ENCODE results near the gene SEMA3F.

Gene SEMA3F

DNA sequence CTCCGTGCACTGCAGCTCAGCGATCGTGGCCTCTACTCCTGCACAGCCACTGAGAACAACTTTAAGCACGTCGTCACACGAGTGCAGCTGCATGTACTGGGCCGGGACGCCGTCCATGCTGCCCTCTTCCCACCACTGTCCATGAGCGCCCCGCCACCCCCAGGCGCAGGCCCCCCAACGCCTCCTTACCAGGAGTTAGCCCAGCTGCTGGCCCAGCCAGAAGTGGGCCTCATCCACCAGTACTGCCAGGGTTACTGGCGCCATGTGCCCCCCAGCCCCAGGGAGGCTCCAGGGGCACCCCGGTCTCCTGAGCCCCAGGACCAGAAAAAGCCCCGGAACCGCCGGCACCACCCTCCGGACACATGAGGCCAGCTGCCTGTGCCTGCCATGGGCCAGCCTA lies 32.6 kb downstream of the SEMA3F start:
- Histone ChIP-seq H3K27me3 (peaks cover 3% of the 10 kb centered on the region), H3K36me3 (no peaks in the 10 kb centered on the region), H3K27ac (no peak overlapping the region), H3K4me1 (ENCODE audit: control insufficient read depth in 1 of 2, insufficient read depth in 1 of 2, low read depth in 1 of 2, low read length in 1 of 2) (no peaks in the 10 kb centered on the region), H3K9me3 (no peaks in the 10 kb centered on the region), H3K4me3 (ENCODE audit: low read depth in 1 of 2, low read length in 1 of 2) (no peak overlapping the region)
- TF ChIP-seq, protein P1, sequence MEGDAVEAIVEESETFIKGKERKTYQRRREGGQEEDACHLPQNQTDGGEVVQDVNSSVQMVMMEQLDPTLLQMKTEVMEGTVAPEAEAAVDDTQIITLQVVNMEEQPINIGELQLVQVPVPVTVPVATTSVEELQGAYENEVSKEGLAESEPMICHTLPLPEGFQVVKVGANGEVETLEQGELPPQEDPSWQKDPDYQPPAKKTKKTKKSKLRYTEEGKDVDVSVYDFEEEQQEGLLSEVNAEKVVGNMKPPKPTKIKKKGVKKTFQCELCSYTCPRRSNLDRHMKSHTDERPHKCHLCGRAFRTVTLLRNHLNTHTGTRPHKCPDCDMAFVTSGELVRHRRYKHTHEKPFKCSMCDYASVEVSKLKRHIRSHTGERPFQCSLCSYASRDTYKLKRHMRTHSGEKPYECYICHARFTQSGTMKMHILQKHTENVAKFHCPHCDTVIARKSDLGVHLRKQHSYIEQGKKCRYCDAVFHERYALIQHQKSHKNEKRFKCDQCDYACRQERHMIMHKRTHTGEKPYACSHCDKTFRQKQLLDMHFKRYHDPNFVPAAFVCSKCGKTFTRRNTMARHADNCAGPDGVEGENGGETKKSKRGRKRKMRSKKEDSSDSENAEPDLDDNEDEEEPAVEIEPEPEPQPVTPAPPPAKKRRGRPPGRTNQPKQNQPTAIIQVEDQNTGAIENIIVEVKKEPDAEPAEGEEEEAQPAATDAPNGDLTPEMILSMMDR (IDR thresholded peaks at IDR 0.05) = no peak

DNA sequence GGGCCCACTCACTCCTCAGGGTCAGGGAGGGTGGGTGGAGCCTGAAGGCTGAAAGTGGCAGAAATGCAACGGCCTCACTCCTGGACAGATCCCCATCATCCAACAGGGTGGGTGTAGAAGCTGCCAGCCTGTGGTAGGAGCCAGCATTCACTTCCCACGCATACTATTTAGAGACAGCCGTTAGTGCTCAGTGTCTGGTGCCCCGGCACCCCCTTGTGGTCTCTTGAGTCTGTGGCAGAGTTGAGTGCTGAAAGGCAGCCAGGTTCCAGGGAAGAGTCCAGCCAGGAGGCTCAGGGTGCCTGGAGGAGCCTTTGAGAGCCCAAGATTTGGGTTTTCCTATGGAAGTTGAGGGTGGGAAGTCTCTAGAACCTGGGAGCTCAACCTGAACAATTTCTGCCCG lies 34.1 kb downstream of the SEMA3F start:
- H3K36me3 ChIP-seq = no peaks in the 10 kb centered on the region
- no peak overlapping the region for H3K4me3 ChIP-seq (ENCODE audit: low read depth in 1 of 2, low read length in 1 of 2)
- TF ChIP-seq, protein P1 (IDR thresholded peaks at IDR 0.05) = no peak
- H3K27me3 ChIP-seq = peaks cover 19% of the 10 kb centered on the region
- no peak overlapping the region for H3K27ac ChIP-seq
- H3K4me1 ChIP-seq (ENCODE audit: control insufficient read depth in 1 of 2, insufficient read depth in 1 of 2, low read depth in 1 of 2, low read length in 1 of 2) = peaks cover 1 to 6% of the 10 kb centered on the region in 2 experiments
- H3K9me3 ChIP-seq = no peaks in the 10 kb centered on the region

DNA sequence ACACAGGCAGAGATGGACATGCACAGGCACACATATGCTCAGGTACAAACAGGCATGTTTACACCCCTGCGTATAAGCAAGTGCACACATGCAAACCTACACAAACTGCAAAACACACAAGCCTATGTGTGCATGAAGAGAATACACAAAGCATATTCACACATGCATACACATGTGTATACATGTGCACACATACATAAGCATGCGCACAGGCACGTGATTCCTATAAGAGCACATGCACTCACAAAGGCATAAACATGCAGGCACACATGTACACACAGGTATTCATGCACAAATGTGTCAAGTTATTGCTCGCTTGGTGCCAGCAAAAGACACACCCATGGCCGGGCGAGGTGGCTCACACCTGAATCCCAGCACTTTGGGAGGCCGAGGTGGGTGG lies 34.9 kb downstream of the SEMA3F start:
- TF ChIP-seq, protein P1 (IDR thresholded peaks at IDR 0.05) = no peak
- Histone ChIP-seq H3K4me3 (ENCODE audit: low read depth in 1 of 2, low read length in 1 of 2) (no peak overlapping the region), H3K4me1 (ENCODE audit: control insufficient read depth in 1 of 2, insufficient read depth in 1 of 2, low read depth in 1 of 2, low read length in 1 of 2) (peaks cover 6 to 10% of the 10 kb centered on the region in 2 experiments), H3K36me3 (no peaks in the 10 kb centered on the region), H3K9me3 (no peaks in the 10 kb centered on the region), H3K27ac (no peak overlapping the region), H3K27me3 (peaks cover 26% of the 10 kb centered on the region)

DNA sequence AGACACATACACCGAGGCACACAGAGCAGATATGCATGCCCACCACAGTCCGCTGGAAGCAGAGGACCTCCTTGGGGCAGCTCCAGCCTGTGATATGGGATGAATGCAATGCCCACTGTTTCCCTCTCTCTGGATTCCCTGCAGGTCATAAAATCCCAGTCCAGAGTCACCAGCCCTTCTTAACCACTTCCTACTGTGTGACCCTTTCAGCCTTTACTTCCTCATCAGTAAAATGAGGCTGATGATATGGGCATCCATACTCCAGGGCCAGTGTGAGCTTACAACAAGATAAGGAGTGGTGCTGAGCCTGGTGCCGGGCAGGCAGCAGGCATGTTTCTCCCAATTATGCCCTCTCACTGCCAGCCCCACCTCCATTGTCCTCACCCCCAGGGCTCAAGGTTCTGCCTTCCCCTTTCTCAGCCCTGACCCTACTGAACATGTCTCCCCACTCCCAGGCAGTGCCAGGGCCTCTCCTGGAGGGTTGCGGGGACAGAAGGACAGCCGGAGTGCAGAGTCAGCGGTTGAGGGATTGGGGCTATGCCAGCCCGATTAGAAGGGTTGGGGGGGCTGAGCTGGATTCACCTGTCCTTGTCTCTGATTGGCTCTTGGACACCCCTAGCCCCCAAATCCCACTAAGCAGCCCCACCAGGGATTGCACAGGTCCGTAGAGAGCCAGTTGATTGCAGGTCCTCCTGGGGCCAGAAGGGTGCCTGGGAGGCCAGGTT lies 36.0 kb downstream of the SEMA3F start, which contains the start of gene GNAT1:
Gene GNAT1 (plus strand): TSS at position 675 of the 725 bp plus-strand sequence. CDS start 116 bp downstream, outside the sequence.
- TF ChIP-seq, protein P1 (IDR thresholded peaks at IDR 0.05) = no peak
- Histone ChIP-seq H3K4me1 (ENCODE audit: control insufficient read depth in 1 of 2, insufficient read depth in 1 of 2, low read depth in 1 of 2, low read length in 1 of 2) (peaks cover 6 to 10% of the 10 kb centered on the region in 2 experiments), H3K36me3 (no peaks in the 10 kb centered on the region), H3K4me3 (ENCODE audit: low read depth in 1 of 2, low read length in 1 of 2) (no peak within 1 kb of the TSS), H3K27me3 (peaks cover 37% of the 10 kb centered on the region), H3K9me3 (no peaks in the 10 kb centered on the region), H3K27ac (no peak within 1 kb of the TSS)

DNA sequence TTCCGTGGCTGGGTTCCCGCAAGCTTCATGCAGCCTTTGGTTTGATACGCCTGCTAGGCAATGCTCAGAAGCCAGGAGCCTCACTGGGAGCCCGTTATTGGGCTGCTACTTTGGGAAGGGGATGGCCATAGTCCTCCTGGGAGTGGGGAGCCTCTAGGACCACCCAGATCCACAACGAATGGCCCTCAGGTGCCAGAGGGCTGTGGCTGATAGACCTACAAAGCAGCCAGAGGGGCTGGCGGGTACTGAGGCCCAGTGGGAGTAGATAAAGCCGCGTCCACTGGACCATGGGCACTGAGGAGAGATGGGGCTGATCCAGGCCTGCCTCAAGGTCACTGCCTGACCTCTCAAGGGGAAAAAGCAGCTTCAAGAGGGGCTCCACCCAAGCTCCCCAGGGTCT lies 37.0 kb downstream of the SEMA3F start:
- peaks cover 47% of the 10 kb centered on the region for H3K27me3 ChIP-seq

More for the DNA sequence above, 37.0 kb downstream of the SEMA3F start:
- Histone ChIP-seq H3K27ac (no peak overlapping the region), H3K9me3 (no peaks in the 10 kb centered on the region), H3K4me1 (ENCODE audit: control insufficient read depth in 1 of 2, insufficient read depth in 1 of 2, low read depth in 1 of 2, low read length in 1 of 2) (peaks cover 6 to 10% of the 10 kb centered on the region in 2 experiments), H3K4me3 (ENCODE audit: low read depth in 1 of 2, low read length in 1 of 2) (no peak overlapping the region), H3K36me3 (no peaks in the 10 kb centered on the region)
- TF ChIP-seq, protein P1 (IDR thresholded peaks at IDR 0.05) = no peak
